Effector memory CD4-positive, alpha-beta T cell (primary cell): Measurements from ENCODE around the gene KMT2A.

Experiments used
- DNase-seq, 3 donors: peaks; one replicate each; pipeline ENCODE4 v3.0.0-alpha.2; 2020
- H3K27ac ChIP-seq: 2 replicates; pipeline ENCODE4 v1.7.0; 2013; ENCODE audit warnings: mild to moderate bottlenecking, low read length, moderate library complexity; ENCODE audit not compliant: insufficient read depth, poor library complexity, severe bottlenecking
- H3K27me3 ChIP-seq: replicated peaks from 2 replicates; pipeline ENCODE4 v1.7.0; 2013; ENCODE audit warnings: mild to moderate bottlenecking, low read length; ENCODE audit not compliant: insufficient read depth, control insufficient read depth, poor library complexity, severe bottlenecking
- H3K36me3 ChIP-seq: 2 replicates; pipeline ENCODE4 v1.7.0; 2013; ENCODE audit warnings: mild to moderate bottlenecking, low read length, moderate library complexity; ENCODE audit not compliant: control insufficient read depth, insufficient read depth
- H3K4me1 ChIP-seq: 2 replicates; pipeline ENCODE4 v1.7.0; 2013; ENCODE audit warnings: low read length, mild to moderate bottlenecking; ENCODE audit not compliant: control insufficient read depth, insufficient read depth, poor library complexity, severe bottlenecking
- H3K4me3 ChIP-seq: 2 replicates; pipeline ENCODE4 v1.7.0; 2013; ENCODE audit warnings: low read length, low read depth, mild to moderate bottlenecking; ENCODE audit not compliant: insufficient read depth, poor library complexity, severe bottlenecking
- H3K9me3 ChIP-seq: 2 replicates; pipeline ENCODE4 v1.7.0; 2013; ENCODE audit warnings: mild to moderate bottlenecking, low read length, moderate library complexity; ENCODE audit not compliant: control insufficient read depth

Gene KMT2A

DNA sequence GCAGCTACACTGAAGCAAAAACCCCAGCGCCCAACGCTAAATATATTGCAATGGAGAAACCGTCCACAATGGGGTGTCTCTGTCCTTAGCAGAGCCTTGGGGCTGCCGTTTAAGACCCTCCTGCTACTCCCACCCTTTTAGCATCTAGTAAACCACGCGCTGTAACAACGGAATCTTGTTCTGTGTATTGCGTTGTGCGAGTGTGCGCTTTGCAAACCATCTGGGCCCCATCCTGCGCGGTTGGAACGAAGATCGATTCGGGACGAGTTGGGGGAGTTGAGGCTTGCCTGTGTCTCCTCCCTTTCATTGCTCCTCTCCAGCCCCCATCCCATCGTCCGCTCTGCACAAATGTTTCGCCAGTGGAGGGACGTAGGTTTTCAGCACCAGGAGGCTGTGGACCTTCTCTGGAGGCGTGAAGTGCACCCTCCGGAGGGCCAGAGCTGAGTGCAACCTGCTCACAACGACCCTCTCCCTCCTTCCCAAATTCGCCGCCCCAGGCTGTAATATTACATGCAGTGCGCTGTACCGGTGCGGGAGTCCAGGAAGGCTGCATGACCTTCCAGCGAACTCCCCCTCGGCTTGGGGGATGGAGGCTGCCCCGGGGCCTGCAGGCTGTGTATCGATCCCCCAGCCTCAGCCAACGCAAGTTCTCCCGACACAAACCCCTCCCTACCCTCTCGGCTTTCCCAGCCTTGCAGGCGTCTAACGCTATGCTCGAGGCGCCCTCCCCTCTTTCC, 1.6 kb upstream of the KMT2A start:
- Histone ChIP-seq H3K9me3 (no peaks in the 10 kb centered on the region), H3K4me1 (peaks cover 15% of the 10 kb centered on the region), H3K4me3 (peak overlapping the region; percentile 95), H3K27me3 (no peaks in the 10 kb centered on the region), H3K27ac (peak overlapping the region; percentile 98), H3K36me3 (no peaks in the 10 kb centered on the region)
- DNase-seq, result peak in 2 of 3 donors; percentile 20 to 25

DNA sequence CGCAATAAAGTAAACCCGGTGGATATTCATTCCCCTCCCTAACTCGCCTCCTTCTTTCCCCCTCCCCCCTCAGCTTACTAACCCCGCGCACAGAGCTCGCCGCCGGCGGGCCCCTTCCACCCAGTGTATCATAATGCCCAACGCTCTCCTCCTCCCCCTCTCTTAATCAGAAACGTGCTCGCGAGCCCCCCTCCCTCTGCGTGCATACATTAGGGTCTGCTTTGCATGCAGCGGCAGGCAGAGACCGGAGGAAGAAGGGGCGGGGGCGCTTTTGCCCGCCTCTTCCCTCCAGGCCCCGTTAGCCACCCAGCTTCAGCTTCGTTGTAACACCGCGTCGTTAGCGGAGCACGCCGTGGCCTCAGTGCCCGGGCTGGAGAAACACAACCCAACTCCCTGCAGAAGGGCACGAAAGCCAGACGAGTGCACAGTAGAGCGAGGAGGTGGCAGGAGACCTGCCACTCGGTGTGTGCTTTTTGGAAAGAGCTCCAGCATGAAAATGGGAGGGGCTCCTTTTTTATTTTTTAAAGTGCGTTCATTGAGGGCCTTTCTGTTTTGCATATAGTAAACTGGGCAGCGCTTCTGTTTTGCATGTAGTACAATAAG, 901 bp upstream of the KMT2A start:
- Histone ChIP-seq H3K27me3 (no peaks in the 10 kb centered on the region), H3K27ac (peak overlapping the region; percentile 98), H3K9me3 (no peaks in the 10 kb centered on the region), H3K4me1 (peaks cover 17% of the 10 kb centered on the region), H3K36me3 (no peaks in the 10 kb centered on the region), H3K4me3 (peak overlapping the region; percentile 95)
- peak; percentile 28 to 58 (median 53) for DNase-seq

DNA sequence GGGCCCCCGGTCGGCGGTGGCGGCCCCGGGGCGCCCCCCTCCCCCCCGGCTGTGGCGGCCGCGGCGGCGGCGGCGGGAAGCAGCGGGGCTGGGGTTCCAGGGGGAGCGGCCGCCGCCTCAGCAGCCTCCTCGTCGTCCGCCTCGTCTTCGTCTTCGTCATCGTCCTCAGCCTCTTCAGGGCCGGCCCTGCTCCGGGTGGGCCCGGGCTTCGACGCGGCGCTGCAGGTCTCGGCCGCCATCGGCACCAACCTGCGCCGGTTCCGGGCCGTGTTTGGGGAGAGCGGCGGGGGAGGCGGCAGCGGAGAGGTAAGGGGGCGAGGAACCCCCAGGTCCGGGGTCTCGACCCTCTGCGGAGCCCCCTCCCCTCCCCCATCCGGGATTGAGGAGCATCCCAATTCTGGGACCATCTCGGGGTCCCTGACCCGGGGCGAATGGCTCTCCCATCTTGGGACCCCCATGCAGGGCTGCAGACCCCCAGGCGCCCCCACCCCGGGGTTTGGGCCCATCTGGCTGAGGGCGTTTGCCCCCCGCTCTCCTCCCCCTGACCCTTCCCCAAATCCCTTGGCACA, 431 bp downstream of the KMT2A start:
- H3K36me3 ChIP-seq, result no peaks in the 10 kb centered on the region
- peak overlapping the region; percentile 95 for H3K4me3 ChIP-seq
- DNase-seq, result peak in 2 of 3 donors; percentile 56 to 57
- peak overlapping the region; percentile 98 for H3K27ac ChIP-seq
- peaks cover 26% of the 10 kb centered on the region for H3K4me1 ChIP-seq
- H3K9me3 ChIP-seq, result no peaks in the 10 kb centered on the region
- no peaks in the 10 kb centered on the region for H3K27me3 ChIP-seq

DNA sequence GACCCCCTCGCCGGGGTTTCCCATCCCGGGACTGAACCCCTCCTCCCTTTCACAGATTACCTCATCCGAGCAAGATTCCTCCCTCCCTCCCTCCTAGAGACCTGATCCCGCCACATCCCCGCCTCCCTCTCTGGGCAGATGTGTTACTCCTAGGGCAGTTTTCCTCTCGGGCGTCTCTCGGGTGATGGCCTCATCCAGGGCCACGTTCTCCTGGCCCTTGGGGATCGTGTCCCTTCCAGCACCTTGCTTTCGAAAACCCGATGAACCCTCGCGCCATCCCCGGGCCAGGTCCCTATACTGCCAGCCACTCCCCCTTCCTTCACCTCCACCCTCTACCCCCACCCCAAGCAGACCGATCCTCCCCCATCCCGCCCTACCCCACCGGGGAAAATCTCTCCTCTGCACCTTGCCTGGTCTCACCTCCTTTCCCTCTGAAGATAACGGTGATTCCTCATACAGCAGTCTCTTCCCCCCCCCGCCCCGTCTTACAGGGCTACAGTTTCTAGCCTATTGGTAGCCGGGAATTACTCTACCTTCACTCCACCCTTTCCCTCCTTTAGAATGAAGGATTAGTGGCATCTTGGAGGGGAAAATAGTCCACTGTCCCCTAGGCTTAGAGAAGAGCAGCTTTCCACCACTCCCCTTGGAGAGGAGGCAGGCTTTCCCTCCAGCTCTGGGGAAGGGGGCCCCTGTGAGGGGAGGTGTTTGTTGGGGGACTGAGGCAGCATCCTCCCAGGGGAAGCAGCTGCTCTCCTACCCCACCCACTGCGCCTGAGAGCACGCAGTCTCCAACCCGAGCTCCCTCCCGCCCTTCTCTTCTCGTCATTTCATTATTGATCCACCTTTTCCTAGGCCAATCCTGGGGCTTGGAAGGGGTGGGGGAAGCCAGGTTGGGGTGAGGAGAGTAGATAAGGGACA, 1.2 kb downstream of the KMT2A start:
- DNase-seq, result peak; percentile 35 to 47 (median 45)
- Histone ChIP-seq H3K27ac (peak overlapping the region; percentile 98), H3K27me3 (no peaks in the 10 kb centered on the region), H3K9me3 (no peaks in the 10 kb centered on the region), H3K4me1 (peaks cover 33% of the 10 kb centered on the region), H3K36me3 (no peaks in the 10 kb centered on the region), H3K4me3 (peak overlapping the region; percentile 95)

DNA sequence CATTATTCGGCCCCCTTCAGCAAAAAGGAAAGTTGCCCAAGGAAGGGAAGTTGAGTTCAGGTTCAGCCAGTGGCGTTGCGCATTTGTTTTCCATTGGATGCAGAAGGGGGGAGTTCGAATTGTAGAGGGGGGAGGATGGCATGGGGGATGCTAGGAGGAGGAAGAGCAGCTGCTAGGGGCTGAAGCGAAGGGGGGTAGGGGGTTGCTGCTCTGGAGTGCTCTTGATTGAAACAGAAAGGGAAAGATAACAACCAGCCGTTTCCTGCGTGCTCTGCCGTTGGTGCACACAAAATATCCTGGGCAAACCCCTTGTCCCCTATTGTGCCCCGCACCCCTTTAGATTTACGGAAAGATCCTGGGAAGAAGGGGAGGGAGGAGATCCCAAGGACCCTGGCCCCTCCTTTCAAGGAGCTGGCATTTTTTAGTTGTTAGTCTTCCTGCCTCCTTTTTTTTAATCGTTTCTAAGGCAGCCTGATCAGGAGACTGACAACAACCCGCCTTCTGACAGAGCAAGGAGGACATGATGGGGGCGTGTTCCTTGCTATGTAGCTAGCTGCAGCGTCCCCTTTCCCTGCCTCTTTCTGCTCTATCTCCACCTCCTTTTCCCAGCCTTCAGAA, 2.1 kb downstream of the KMT2A start:
- Histone ChIP-seq H3K9me3 (no peaks in the 10 kb centered on the region), H3K27me3 (no peaks in the 10 kb centered on the region), H3K4me3 (peak overlapping the region; percentile 95), H3K27ac (peak overlapping the region; percentile 98), H3K36me3 (no peaks in the 10 kb centered on the region), H3K4me1 (peaks cover 43% of the 10 kb centered on the region)
- peak; percentile 21 to 46 (median 45) for DNase-seq

DNA sequence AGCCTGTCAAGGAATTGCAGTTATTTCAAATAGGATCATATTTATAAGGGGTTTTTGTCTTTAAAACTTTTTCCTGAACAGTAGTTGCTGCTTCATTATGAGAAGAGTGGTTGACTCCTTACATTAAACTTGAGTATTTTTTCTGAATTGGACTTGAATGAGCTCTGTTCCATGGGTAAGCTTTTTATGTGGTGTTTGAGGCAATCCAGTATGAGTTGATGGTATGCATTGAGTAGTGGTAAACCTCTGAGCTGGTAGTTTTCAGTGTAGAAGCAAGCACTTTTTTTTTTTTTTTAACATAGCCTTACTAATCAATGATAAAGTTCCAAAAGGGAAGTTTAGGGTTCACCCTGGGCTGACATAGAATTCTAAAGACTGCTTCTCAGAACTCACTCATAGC, 3.4 kb downstream of the KMT2A start:
- Histone ChIP-seq H3K9me3 (no peaks in the 10 kb centered on the region), H3K36me3 (no peaks in the 10 kb centered on the region), H3K27ac (peak overlapping the region; percentile 98), H3K27me3 (no peaks in the 10 kb centered on the region), H3K4me3 (no peak overlapping the region), H3K4me1 (peaks cover 39% of the 10 kb centered on the region)
- no peak for DNase-seq

DNA sequence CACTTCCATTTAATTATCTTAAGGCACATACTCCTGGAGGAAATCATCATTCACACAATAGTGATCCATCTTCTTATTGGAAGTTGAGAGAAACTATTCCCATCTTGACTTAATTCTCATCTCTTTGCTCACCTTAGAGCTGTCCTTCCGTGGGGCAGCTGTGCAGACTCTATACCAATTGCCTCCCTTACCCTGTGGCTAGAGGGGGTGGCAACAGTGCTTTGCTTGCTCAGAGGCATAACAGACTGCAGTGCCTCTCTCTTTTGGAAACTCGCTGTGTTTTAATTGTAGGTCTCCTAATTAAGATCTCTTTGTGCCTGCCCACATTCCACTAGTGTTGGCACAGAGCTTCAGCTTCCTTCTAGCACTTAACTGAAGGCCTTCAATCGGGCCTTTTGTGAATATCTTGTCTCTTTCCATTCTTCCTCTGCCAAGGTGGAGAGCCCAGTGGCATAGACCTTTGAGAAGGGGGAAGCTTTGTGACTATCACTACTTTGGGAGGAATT, 5.5 kb downstream of the KMT2A start:
- H3K27ac ChIP-seq, result peak overlapping the region; percentile 15
- H3K27me3 ChIP-seq, result no peaks in the 10 kb centered on the region
- no peaks in the 10 kb centered on the region for H3K9me3 ChIP-seq
- no peaks in the 10 kb centered on the region for H3K36me3 ChIP-seq
- H3K4me3 ChIP-seq, result no peak overlapping the region
- no peak for DNase-seq
- H3K4me1 ChIP-seq, result peaks cover 39% of the 10 kb centered on the region

DNA sequence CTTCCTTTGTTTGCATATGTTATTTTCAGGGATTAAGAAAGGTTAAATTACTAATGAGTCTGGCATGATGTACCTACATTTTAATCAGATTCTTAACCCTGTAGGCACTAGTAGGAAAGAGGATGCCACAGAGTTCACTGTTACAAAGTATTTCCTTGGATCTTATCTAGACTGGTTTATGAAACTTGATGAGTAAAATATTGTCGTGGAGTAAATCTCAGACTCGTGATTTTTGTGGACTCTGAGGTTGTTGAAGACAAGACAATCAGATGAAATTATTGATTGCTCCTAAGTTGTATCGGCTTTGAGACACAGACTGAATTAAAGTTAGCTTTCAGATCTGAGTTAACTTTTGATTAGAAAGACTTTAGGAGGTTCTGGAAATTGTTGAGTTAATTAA, 6.0 kb downstream of the KMT2A start:
- Histone ChIP-seq H3K4me1 (peaks cover 39% of the 10 kb centered on the region), H3K4me3 (no peak overlapping the region), H3K36me3 (peaks cover 2% of the 10 kb centered on the region), H3K27ac (peak overlapping the region; percentile 15), H3K9me3 (no peaks in the 10 kb centered on the region), H3K27me3 (no peaks in the 10 kb centered on the region)
- no peak for DNase-seq

- no peak for DNase-seq
- Histone ChIP-seq H3K4me1 (peaks cover 39% of the 10 kb centered on the region), H3K4me3 (no peak overlapping the region), H3K36me3 (peaks cover 6% of the 10 kb centered on the region), H3K27me3 (no peaks in the 10 kb centered on the region), H3K9me3 (no peaks in the 10 kb centered on the region), H3K27ac (peak overlapping the region; percentile 7)
These were observed 6.8 kb downstream of the KMT2A start for GRCh38 chr11:118442908-118443589.
